HG03460 (cell line): ENCODE data around the gene GRK5.

Experiments used
- ATAC-seq: cut with Tn5 transposase; IDR thresholded peaks from one replicate; pipeline ENCODE4 v1.9.1; 2021; ENCODE audit not compliant: unreplicated experiment

Gene GRK5

DNA sequence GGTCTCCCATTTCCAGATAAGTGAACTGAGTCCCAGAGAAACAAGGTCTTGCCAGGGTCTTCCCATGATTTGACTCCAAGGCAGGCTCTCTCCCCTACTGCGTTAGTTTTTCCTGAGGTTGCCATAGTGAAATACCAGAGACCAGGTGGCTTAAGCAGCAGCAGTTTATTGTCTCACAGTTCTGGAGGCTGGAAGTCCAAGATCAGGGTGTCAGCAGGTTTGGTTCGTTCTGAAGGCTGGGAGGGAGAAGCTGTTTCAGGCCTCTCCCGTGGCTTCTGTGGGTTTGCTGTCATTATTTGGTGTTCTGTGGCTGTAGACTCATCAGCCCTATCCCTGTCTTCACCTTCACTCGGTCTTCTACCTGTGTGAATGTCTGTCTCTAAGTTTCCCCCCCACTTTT is 129.9 kb downstream of the GRK5 start:
- ATAC-seq: no peak

- no peak for ATAC-seq
Measured at GRCh38 chr10:119337796-119338432, 130.5 kb downstream of the GRK5 start.

- ATAC-seq: no peak
Measured at GRCh38 chr10:119339109-119339508, 131.7 kb downstream of the GRK5 start.

- no peak for ATAC-seq
Measured at GRCh38 chr10:119340893-119341458, 133.6 kb downstream of the GRK5 start.

GRCh38 chr10:119341459-119342301 is 134.3 kb downstream of the GRK5 start:
- ATAC-seq: no peak

GRCh38 chr10:119342335-119342734 is 135.0 kb downstream of the GRK5 start:
- no peak for ATAC-seq

DNA sequence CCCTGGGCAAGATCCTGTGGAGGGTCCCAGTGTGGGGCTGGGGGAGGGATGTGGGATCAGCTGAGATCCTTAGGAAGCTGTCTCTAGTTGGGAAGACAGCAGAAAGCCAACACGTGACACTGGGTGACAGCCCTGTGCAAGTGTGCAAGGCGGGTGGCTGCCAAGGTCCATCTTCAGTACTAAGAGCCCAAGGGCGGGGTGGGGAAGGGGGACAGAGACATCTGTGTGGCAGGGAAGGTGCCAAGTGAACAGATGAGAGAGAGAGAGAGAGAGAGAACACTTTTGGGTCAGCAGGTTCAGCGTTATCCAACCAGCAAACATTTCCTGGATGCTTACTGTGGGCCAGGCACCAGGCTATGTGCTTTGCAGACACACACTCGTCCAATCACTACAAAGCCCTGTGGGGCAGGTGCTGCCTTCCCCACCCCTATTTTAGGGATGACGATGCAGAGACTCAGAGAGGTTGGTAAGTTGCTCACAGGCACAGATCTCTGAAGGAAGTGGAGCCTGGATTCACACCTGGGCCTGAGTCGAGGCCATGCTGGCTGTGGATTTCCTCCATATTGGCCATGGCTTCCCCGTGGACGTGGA is 135.7 kb downstream of the GRK5 start:
- no peak for ATAC-seq

DNA sequence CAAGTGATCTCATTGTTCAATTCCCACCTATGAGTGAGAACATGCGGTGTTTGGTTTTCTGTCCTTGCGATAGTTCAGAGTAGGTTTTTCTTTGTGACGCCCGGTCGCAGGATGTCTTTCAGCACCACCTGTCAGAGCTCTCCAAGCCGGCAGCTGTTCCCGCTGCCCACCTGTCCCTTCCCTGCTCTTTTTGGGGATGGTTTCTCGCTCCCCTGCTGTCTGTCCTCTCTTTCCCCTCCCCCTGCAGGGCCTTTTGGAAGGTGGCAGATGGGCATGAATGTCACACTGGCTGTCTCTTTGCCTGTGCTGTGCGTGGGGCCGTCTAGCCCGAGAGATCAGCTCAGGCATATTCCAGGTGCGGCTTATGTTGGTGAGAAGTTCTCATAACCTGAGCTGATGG is 137.0 kb downstream of the GRK5 start:
- no peak for ATAC-seq

- no peak for ATAC-seq
Measured at GRCh38 chr10:119346095-119346832, 138.9 kb downstream of the GRK5 start.

- no peak for ATAC-seq
Measured at GRCh38 chr10:119347181-119347974, 140.0 kb downstream of the GRK5 start.

DNA sequence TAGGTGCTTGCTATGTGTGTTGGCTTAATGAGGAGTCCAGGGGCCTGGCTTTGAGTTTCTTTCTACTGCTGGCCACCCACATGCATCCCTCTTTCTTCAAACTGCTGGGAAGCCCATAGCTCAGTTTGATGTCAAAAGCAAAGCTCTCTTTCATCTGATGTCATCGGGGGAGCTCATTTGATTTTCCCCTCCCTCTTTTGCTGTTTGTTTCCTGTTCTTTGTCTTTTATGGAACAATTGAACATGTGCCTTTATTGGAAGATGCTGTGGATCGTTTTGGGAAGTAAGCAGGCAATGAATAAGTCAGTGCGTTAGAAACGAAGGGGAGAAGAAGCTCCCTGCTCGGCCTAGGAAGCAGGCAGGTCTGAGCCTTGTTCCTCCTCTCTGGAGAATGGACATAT is 140.7 kb downstream of the GRK5 start:
- no peak for ATAC-seq

DNA sequence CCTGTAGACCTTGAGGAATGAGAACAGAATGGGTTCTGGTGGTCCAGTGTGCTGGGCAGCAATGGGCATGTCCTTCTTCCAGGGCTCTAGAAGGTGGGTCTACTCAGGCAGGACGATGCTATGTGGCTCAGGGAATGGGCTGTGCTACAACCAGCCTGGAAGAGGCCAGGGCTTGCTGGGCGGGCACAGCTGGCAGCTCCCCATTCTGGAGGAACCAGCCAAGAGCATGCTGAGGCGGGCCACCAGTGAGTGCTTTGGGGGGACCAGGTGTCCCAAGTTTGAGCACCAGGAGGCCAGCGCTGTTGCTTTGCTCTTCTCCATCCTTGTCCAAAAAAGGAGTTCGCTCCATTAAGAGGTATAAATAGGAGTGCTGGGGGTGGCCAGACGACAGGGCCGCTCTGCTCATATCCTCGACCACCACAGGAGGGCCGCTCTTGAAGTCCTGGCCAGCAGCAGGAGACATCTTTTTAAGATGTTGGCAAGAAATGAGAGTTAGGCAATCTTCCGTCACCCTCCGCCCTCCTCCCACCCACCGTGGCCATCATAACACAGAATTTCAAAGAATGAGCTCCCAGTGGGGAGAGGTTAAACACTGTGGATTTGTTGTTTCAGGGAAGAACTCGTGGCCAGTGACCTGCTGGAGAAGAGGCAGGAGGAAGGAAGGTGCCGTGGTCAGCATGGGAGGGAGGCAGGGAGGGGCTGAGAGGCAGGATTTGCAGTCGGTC is 141.3 kb downstream of the GRK5 start:
- ATAC-seq: no peak

- no peak for ATAC-seq
Measured at GRCh38 chr10:119349341-119349740, 142.0 kb downstream of the GRK5 start.

GRCh38 chr10:119349937-119350501 is 142.6 kb downstream of the GRK5 start:
- no peak for ATAC-seq

- ATAC-seq: no peak
Measured at GRCh38 chr10:119350502-119351097, 143.2 kb downstream of the GRK5 start.

GRCh38 chr10:119351189-119351588 is 143.8 kb downstream of the GRK5 start:
- ATAC-seq: no peak

GRCh38 chr10:119352042-119352441 is 144.7 kb downstream of the GRK5 start:
- no peak for ATAC-seq

- no peak for ATAC-seq
Measured at GRCh38 chr10:119352807-119353206, 145.4 kb downstream of the GRK5 start.

GRCh38 chr10:119353421-119353820 is 146.1 kb downstream of the GRK5 start:
- ATAC-seq: no peak
